Stimulated activated naive B cell treated with anti-CD40 and anti-IgM and Interleukin-4, amounts not matched to agents 10 μg/mL and 1 μg/mL and 100 μg/mL, for 72 hours (primary cell): ENCODE data around the gene ESPNL.
"Not testable (repeated sequence)": the region's sequence is repeated elsewhere in the genome, so short reads cannot be mapped to it uniquely, and the experiment has no call there.

Experiments
- ATAC-seq, 2 donors: fragments of 150-1000 bp; cut with Tn5 transposase; replicated peaks; 2 replicates each; pipeline ENCODE4 v1.10.0; 2021; ENCODE audit warnings: moderate library complexity in 1 of 2
- DNase-seq: peaks from one replicate; pipeline ENCODE4 v3.0.0; 2021
- H3K27ac Mint-ChIP-seq: one replicate; pipeline ENCODE4 v1.8.0; 2022; ENCODE audit warnings: mild to moderate bottlenecking, mixed read lengths
- H3K27me3 Mint-ChIP-seq, 2 donors: one replicate each; pipeline ENCODE4 v1.8.0; 2022; ENCODE audit warnings: mixed read lengths in 2 of 2
- H3K36me3 Mint-ChIP-seq, 2 donors: one replicate each; pipeline ENCODE4 v1.8.0; 2022; ENCODE audit warnings: mixed read lengths in 2 of 2, mild to moderate bottlenecking in 1 of 2
- H3K4me1 Mint-ChIP-seq, 2 donors: one replicate each; pipeline ENCODE4 v1.8.0; 2022; ENCODE audit warnings: mixed read lengths in 2 of 2, mild to moderate bottlenecking in 1 of 2
- H3K4me3 Mint-ChIP-seq, 2 donors: one replicate each; pipeline ENCODE4 v1.8.0; 2022; ENCODE audit warnings: mild to moderate bottlenecking in 2 of 2, mixed read lengths in 2 of 2, moderate library complexity in 1 of 2
- H3K9me3 Mint-ChIP-seq, 2 donors: one replicate each; pipeline ENCODE4 v1.8.0; 2022; ENCODE audit warnings: mixed read lengths in 2 of 2, mild to moderate bottlenecking in 1 of 2

The ESPNL gene

GRCh38 chr2:238100049-238100820 lies at the start of gene ESPNL:
Gene ESPNL (plus strand): TSS chr2:238100340. CDS start chr2:238100420, 80 bp downstream.
- DNase-seq = peak; percentile 6
- peak within 1 kb of the TSS; percentile 98 for H3K27ac Mint-ChIP-seq
- peaks cover 46 to 76% of the 10 kb centered on the region in 2 donors for H3K4me1 Mint-ChIP-seq
- H3K27me3 Mint-ChIP-seq = no peaks in the 10 kb centered on the region
- ATAC-seq = no peak
- peaks cover 21 to 35% of the 10 kb centered on the region in 2 donors for H3K36me3 Mint-ChIP-seq
- peak within 1 kb of the TSS; percentile 86 to 87 for H3K4me3 Mint-ChIP-seq
- peaks cover 0 to 3% of the 10 kb centered on the region in 2 donors for H3K9me3 Mint-ChIP-seq

GRCh38 chr2:238053191-238053776 lies 46.9 kb upstream of the ESPNL start:
- Mint-ChIP-seq H3K4me1 (peaks cover 4 to 7% of the 10 kb centered on the region in 2 donors), H3K36me3 (peaks cover 1 to 18% of the 10 kb centered on the region in 2 donors), H3K9me3 (peaks cover 6 to 13% of the 10 kb centered on the region in 2 donors)

GRCh38 chr2:238055841-238056240 lies 44.3 kb upstream of the ESPNL start:
- peaks cover 6 to 24% of the 10 kb centered on the region in 2 donors for H3K36me3 Mint-ChIP-seq
- no peak for ATAC-seq
- H3K4me1 Mint-ChIP-seq = peaks cover 13 to 18% of the 10 kb centered on the region in 2 donors
- peaks cover 14 to 15% of the 10 kb centered on the region in 2 donors for H3K27me3 Mint-ChIP-seq
- no peak overlapping the region for H3K4me3 Mint-ChIP-seq
- H3K9me3 Mint-ChIP-seq = peaks cover 3 to 4% of the 10 kb centered on the region in 2 donors
- H3K27ac Mint-ChIP-seq = no peak overlapping the region
- DNase-seq = no peak

More at GRCh38 chr2:238053191-238053776, 46.9 kb upstream of the ESPNL start:
- DNase-seq = no peak
- no peak overlapping the region for H3K27ac Mint-ChIP-seq
- H3K27me3 Mint-ChIP-seq = peaks cover 14 to 15% of the 10 kb centered on the region in 2 donors
- no peak for ATAC-seq
- no peak overlapping the region for H3K4me3 Mint-ChIP-seq

GRCh38 chr2:238057696-238058575 lies 42.2 kb upstream of the ESPNL start:
- Mint-ChIP-seq H3K4me3 (peak overlapping the region in 1 of 2 donors; percentile 35), H3K27me3 (peaks cover 14 to 15% of the 10 kb centered on the region in 2 donors)
- DNase-seq = not testable (repeated sequence)

GRCh38 chr2:238059505-238059904 lies 40.6 kb upstream of the ESPNL start:
- no peak overlapping the region for H3K27ac Mint-ChIP-seq
- peak overlapping the region; percentile 86 to 91 for H3K4me3 Mint-ChIP-seq
- ATAC-seq (no peak), DNase-seq (no peak)
- peaks cover 3 to 4% of the 10 kb centered on the region in 2 donors for H3K9me3 Mint-ChIP-seq
- peaks cover 25 to 42% of the 10 kb centered on the region in 2 donors for H3K4me1 Mint-ChIP-seq
- H3K36me3 Mint-ChIP-seq = peaks cover 10 to 23% of the 10 kb centered on the region in 2 donors
- H3K27me3 Mint-ChIP-seq = peaks cover 9 to 11% of the 10 kb centered on the region in 2 donors

More at GRCh38 chr2:238057696-238058575, 42.2 kb upstream of the ESPNL start:
- H3K27ac Mint-ChIP-seq, H3K9me3 Mint-ChIP-seq, ATAC-seq: not testable (repeated sequence)
- H3K36me3 Mint-ChIP-seq = peaks cover 10 to 18% of the 10 kb centered on the region in 2 donors
- H3K4me1 Mint-ChIP-seq = peaks cover 22 to 35% of the 10 kb centered on the region in 2 donors

- Mint-ChIP-seq H3K4me1 (peaks cover 25 to 42% of the 10 kb centered on the region in 2 donors), H3K36me3 (peaks cover 11 to 26% of the 10 kb centered on the region in 2 donors), H3K9me3 (peaks cover 3 to 4% of the 10 kb centered on the region in 2 donors), H3K27ac (peak overlapping the region; percentile 97), H3K27me3 (peaks cover 9 to 11% of the 10 kb centered on the region in 2 donors), H3K4me3 (peak overlapping the region; percentile 86 to 91)
- DNase-seq (no peak), ATAC-seq (no peak)
Observed at GRCh38 chr2:238060096-238060541, 40.0 kb upstream of the ESPNL start.

- DNase-seq (peak; percentile 94), ATAC-seq (peak; percentile 95 to 96)
- Mint-ChIP-seq H3K9me3 (peaks cover 3% of the 10 kb centered on the region in 2 donors), H3K27ac (peak within 1 kb of the TSS; percentile 97), H3K27me3 (peaks cover 9 to 11% of the 10 kb centered on the region in 2 donors), H3K36me3 (peaks cover 13 to 30% of the 10 kb centered on the region in 2 donors), H3K4me3 (peak within 1 kb of the TSS; percentile 86 to 91), H3K4me1 (peaks cover 23 to 42% of the 10 kb centered on the region in 2 donors)
Observed at GRCh38 chr2:238060542-238061314, 39.4 kb upstream of the ESPNL start, which contains the start of gene SCLY. Gene SCLY (plus strand): TSS chr2:238061001. CDS start chr2:238061055, 54 bp downstream.

GRCh38 chr2:238061315-238062202 lies 38.6 kb upstream of the ESPNL start:
- H3K4me1 Mint-ChIP-seq = peaks cover 26 to 42% of the 10 kb centered on the region in 2 donors
- peak; percentile 19 to 20 for ATAC-seq
- H3K9me3 Mint-ChIP-seq = peaks cover under 1 to 5% of the 10 kb centered on the region in 2 donors

GRCh38 chr2:238063414-238064189 lies 36.5 kb upstream of the ESPNL start:
- no peak for ATAC-seq
- peaks cover 4 to 8% of the 10 kb centered on the region in 2 donors for H3K9me3 Mint-ChIP-seq
- peaks cover 25 to 35% of the 10 kb centered on the region in 2 donors for H3K4me1 Mint-ChIP-seq
- DNase-seq = no peak
- peaks cover 38 to 49% of the 10 kb centered on the region in 2 donors for H3K36me3 Mint-ChIP-seq
- H3K4me3 Mint-ChIP-seq = peak overlapping the region in 1 of 2 donors; percentile 53
- no peaks in the 10 kb centered on the region for H3K27me3 Mint-ChIP-seq
- H3K27ac Mint-ChIP-seq = no peak overlapping the region

More at GRCh38 chr2:238061315-238062202, 38.6 kb upstream of the ESPNL start:
- peaks cover 22 to 38% of the 10 kb centered on the region in 2 donors for H3K36me3 Mint-ChIP-seq
- H3K27me3 Mint-ChIP-seq = peaks cover 7 to 11% of the 10 kb centered on the region in 2 donors
- no peak for DNase-seq
- peak overlapping the region; percentile 97 for H3K27ac Mint-ChIP-seq
- peak overlapping the region; percentile 86 to 91 for H3K4me3 Mint-ChIP-seq

GRCh38 chr2:238064376-238064775 lies 35.8 kb upstream of the ESPNL start:
- no peak for DNase-seq
- ATAC-seq = no peak
- peaks cover 39 to 47% of the 10 kb centered on the region in 2 donors for H3K36me3 Mint-ChIP-seq
- no peaks in the 10 kb centered on the region for H3K27me3 Mint-ChIP-seq
- no peak overlapping the region for H3K27ac Mint-ChIP-seq
- H3K4me1 Mint-ChIP-seq = peaks cover 23 to 39% of the 10 kb centered on the region in 2 donors
- H3K9me3 Mint-ChIP-seq = peaks cover 4 to 8% of the 10 kb centered on the region in 2 donors
- no peak overlapping the region for H3K4me3 Mint-ChIP-seq

- H3K27ac Mint-ChIP-seq = no peak overlapping the region
- DNase-seq (no peak), ATAC-seq (no peak)
- no peak overlapping the region for H3K4me3 Mint-ChIP-seq
- peaks cover 20 to 36% of the 10 kb centered on the region in 2 donors for H3K4me1 Mint-ChIP-seq
- H3K36me3 Mint-ChIP-seq = peaks cover 43 to 49% of the 10 kb centered on the region in 2 donors
- H3K27me3 Mint-ChIP-seq = no peaks in the 10 kb centered on the region
- H3K9me3 Mint-ChIP-seq = peaks cover 4 to 8% of the 10 kb centered on the region in 2 donors
Observed at GRCh38 chr2:238065071-238065846, 34.9 kb upstream of the ESPNL start.
